Stomach (tissue), 9 donors: ENCODE data around the gene CAMK2G. TPM values are rescaled to one million over a fixed set of nuclear protein-coding genes. Genes with fewer than 3 reads are reported as not detected.
A peak's percentile ranks its signal among the peaks of the same experiment; 100 is the strongest.

Source experiments
- DNase-seq, 2 donors: peaks; one replicate each; pipeline versions ENCODE4 v3.0.0 to v3.0.0-alpha.2; 2013 to 2019
- H3K27ac ChIP-seq, 5 donors: fragments of 200-600 bp in 4 of 5; sonication (generic) in 4 of 5; one replicate each; pipeline ENCODE4 v1.5.1; 2013 to 2019; ENCODE audit warnings: mild to moderate bottlenecking in 1 of 5, moderate library complexity in 1 of 5
- H3K27me3 ChIP-seq, 3 donors: fragments of 200-600 bp; sonication (generic); one replicate each; pipeline ENCODE4 v1.5.1; 2017 to 2019; ENCODE audit warnings: mixed run types in 1 of 3
- H3K36me3 ChIP-seq, 4 donors: fragments of 200-600 bp; sonication (generic); 1 replicate in 3 of 4; 2 replicates in 1 of 4; pipeline ENCODE4 v1.5.1; 2016 to 2019
- H3K4me1 ChIP-seq, 4 donors: fragments of 200-600 bp; sonication (generic); one replicate each; pipeline ENCODE4 v1.5.1; 2016 to 2019
- H3K4me3 ChIP-seq, 4 donors: fragments of 200-600 bp; sonication (generic) in 3 of 4; one replicate each; pipeline ENCODE4 v1.5.1; 2016 to 2019; ENCODE audit warnings: mild to moderate bottlenecking in 1 of 4
- H3K9me3 ChIP-seq, 4 donors: fragments of 200-600 bp; sonication (generic); one replicate each; pipeline ENCODE4 v1.5.1; 2016 to 2019
- EP300 ChIP-seq: sonication (generic); formaldehyde crosslinking; IDR thresholded peaks from one replicate; pipeline ENCODE4 v1.6.1; 2017; ENCODE audit warnings: antibody characterized with exemption
- POLR2A ChIP-seq, 4 donors: fragments of 450-650 bp; IDR thresholded peaks; one replicate each; pipeline ENCODE4 v1.6.1; 2016; ENCODE audit warnings: antibody characterized with exemption in 4 of 4, control low read depth in 2 of 4, mild to moderate bottlenecking in 1 of 4, moderate library complexity in 1 of 4
- POLR2AphosphoS5 ChIP-seq, 3 donors: sonication (generic); formaldehyde crosslinking; IDR thresholded peaks; one replicate each; pipeline ENCODE4 v1.6.1; 2016; ENCODE audit warnings: antibody characterized with exemption in 3 of 3
- WGBS, 5 donors: extraction: QIAGEN DNeasy Blood & Tissue Kit in 3 of 5; methylation state at CpG; one replicate each; pipeline versions ENCODE4 v1.1.5 to v1.1.7; 2013 to 2018; 5-methylcytosine and 5-hydroxymethylcytosine counted together
- intact Hi-C: fragments of 100-400 bp; cut with DNase I; formaldehyde crosslinking; loops from one replicate; pipeline ENCODE4 v1.15.1; 2023; ENCODE audit warnings: low total_unique reads
- polyA plus RNA-seq, 3 donors: library from polyadenylated mRNA; stranded (reverse); fragments of 200-250 nt; gene quantifications; one replicate each; pipeline ENCODE4 v1.2.3, GENCODE V29; 2013
- total RNA-seq, 5 donors: library from RNA; depleted of rRNA; stranded (reverse); fragments of >200 nt; gene quantifications; one replicate each; pipeline versions ENCODE4 v1.1.0 to v1.2.3, GENCODE V29; 2014 to 2016
- TF ChIP-seq, protein P1 (sequence below), 7 experiments: fragments of 450-650 bp in 4 of 7; fragments of 200-600 bp in 3 of 7; sonication (generic) in 3 of 7; IDR thresholded peaks; one replicate each; pipeline ENCODE4 v1.5.1; 2016 to 2019; ENCODE audit warnings: antibody characterized with exemption in 7 of 7, control low read depth in 2 of 7, mild to moderate bottlenecking in 1 of 7
- donor health status: healthy with polysubstance abuse.
- donor health status: Bipolar disorder and iron deficiency.
- donor health status: healthy.

CAMK2G gene
- total and polyA plus RNA-seq, 8 donors, result 7.5 to 93.3 (median 29.6) TPM

DNA sequence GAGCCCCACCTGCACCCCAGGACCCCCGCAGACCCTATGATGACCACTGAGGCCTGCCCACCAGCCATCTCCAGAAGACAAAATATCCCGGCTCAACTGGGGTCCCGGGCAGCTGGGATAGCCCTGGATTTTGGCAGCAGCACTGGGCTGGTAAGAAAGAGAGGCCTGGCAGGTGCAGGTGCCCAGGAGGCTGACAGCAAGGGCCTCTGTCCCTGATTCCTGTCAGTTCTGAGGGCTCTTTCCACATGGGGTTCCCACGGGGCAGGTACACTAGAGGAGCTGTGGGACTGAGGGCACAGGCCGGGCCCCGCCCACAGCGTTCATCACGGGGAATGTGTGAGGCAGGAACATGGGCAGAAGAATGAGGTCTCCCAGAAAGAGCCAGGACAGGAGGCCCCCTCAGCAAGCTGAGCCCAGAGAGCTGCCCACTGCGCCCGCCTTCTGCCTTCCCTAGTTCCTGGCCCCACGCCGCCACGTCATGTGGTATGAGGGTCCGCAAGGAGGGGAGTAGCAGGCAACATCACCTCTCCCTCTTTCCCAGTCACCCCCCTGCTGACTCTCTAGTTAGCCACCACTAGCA, 50.1 kb downstream of the CAMK2G start:
- Histone ChIP-seq H3K9me3 (no peaks in the 10 kb centered on the region), H3K36me3 (peaks cover 29 to 87% (median 73%) of the 10 kb centered on the region in 4 donors), H3K27ac (no peak overlapping the region), H3K27me3 (no peaks in the 10 kb centered on the region), H3K4me1 (peaks cover 8 to 10% (median 9%) of the 10 kb centered on the region in 4 donors), H3K4me3 (no peak overlapping the region)
- no peak for DNase-seq
- TF ChIP-seq, protein P1, sequence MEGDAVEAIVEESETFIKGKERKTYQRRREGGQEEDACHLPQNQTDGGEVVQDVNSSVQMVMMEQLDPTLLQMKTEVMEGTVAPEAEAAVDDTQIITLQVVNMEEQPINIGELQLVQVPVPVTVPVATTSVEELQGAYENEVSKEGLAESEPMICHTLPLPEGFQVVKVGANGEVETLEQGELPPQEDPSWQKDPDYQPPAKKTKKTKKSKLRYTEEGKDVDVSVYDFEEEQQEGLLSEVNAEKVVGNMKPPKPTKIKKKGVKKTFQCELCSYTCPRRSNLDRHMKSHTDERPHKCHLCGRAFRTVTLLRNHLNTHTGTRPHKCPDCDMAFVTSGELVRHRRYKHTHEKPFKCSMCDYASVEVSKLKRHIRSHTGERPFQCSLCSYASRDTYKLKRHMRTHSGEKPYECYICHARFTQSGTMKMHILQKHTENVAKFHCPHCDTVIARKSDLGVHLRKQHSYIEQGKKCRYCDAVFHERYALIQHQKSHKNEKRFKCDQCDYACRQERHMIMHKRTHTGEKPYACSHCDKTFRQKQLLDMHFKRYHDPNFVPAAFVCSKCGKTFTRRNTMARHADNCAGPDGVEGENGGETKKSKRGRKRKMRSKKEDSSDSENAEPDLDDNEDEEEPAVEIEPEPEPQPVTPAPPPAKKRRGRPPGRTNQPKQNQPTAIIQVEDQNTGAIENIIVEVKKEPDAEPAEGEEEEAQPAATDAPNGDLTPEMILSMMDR (IDR thresholded peaks at IDR 0.05), result no peak
- TF ChIP-seq POLR2A (IDR thresholded peaks at IDR 0.05) (no peak), EP300 (no peak), POLR2AphosphoS5 (IDR thresholded peaks at IDR 0.05) (no peak)
- 96 to 98% (median 97%) methylated on average over 12 to 14 of the region's 14 CpGs for WGBS, 5 donors
- intact Hi-C loops, result no loop called here

GRCh38 chr10:73823391-73823790, 51.0 kb downstream of the CAMK2G start:
- Histone ChIP-seq H3K9me3 (no peaks in the 10 kb centered on the region), H3K27me3 (no peaks in the 10 kb centered on the region), H3K4me3 (no peak overlapping the region), H3K4me1 (peaks cover 12 to 19% (median 18%) of the 10 kb centered on the region in 4 donors), H3K27ac (no peak overlapping the region), H3K36me3 (peaks cover 29 to 85% (median 70%) of the 10 kb centered on the region in 4 donors)
- 64 to 79% (median 74%) methylated on average over 7 of the region's 7 CpGs for WGBS, 5 donors
- DNase-seq, result no peak
- intact Hi-C loops, result no loop called here
- TF ChIP-seq, protein P1 (IDR thresholded peaks at IDR 0.05), result no peak
- TF ChIP-seq EP300 (no peak), POLR2AphosphoS5 (IDR thresholded peaks at IDR 0.05) (no peak), POLR2A (IDR thresholded peaks at IDR 0.05) (no peak)

DNA sequence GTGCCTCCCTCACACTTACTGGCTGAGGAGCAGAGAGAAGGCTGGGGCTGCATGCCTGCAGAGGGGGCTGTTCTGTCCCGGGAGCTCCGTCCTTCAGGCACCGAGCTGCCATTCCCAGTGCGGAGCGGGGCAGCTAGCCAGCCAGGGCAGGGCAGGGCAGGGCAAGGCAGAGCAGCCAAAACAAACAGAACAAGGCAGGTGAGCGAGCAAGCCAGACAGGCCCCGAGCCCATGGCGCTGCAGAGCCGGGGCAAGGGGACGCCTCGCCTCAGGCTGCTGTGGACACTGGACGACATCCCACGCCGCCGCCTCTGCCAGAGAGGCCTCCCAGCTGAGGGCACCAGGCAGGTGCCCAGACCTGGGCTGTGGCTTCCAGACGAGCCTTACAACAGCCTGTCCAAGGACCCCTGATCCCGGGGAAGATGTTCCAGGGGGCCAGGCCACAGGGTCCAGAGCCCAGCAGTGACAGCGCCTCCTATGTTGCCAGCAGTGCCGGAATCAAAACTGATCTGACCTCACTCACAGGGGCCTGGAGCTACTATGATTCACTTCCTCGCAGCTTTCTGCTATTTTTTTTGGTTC, 54.8 kb downstream of the CAMK2G start:
- DNase-seq, result peak; percentile 84 to 94
- Histone ChIP-seq H3K9me3 (no peaks in the 10 kb centered on the region), H3K4me3 (peak overlapping the region in 1 of 4 donors; percentile 11), H3K27me3 (no peaks in the 10 kb centered on the region), H3K27ac (peak overlapping the region; percentile 33 to 76 (median 69)), H3K4me1 (peaks cover 12 to 54% (median 22%) of the 10 kb centered on the region in 4 donors), H3K36me3 (peaks cover 25 to 88% (median 70%) of the 10 kb centered on the region in 4 donors)
- TF ChIP-seq EP300 (no peak), POLR2AphosphoS5 (IDR thresholded peaks at IDR 0.05) (peak in 2 of 3 donors; percentile 40 to 47)
- 38 to 54% (median 46%) methylated on average over 3 to 20 of the region's 20 CpGs for WGBS, 5 donors
- intact Hi-C loops, result no loop called here

GRCh38 chr10:73819081-73819480, 55.3 kb downstream of the CAMK2G start:
- H3K4me1 ChIP-seq, result peaks cover 12 to 54% (median 22%) of the 10 kb centered on the region in 4 donors
- DNase-seq, result no peak
- peak overlapping the region; percentile 19 to 76 (median 69) for H3K27ac ChIP-seq
- no peaks in the 10 kb centered on the region for H3K9me3 ChIP-seq
- intact Hi-C loops, result no loop called here
- no peak for TF ChIP-seq POLR2AphosphoS5 (IDR thresholded peaks at IDR 0.05)
- WGBS, 5 donors, result 44 to 63% (median 54%) methylated on average over 5 of the region's 5 CpGs
- H3K36me3 ChIP-seq, result peaks cover 25 to 88% (median 70%) of the 10 kb centered on the region in 4 donors
- peak overlapping the region in 1 of 4 donors; percentile 11 for H3K4me3 ChIP-seq
- no peaks in the 10 kb centered on the region for H3K27me3 ChIP-seq

DNA sequence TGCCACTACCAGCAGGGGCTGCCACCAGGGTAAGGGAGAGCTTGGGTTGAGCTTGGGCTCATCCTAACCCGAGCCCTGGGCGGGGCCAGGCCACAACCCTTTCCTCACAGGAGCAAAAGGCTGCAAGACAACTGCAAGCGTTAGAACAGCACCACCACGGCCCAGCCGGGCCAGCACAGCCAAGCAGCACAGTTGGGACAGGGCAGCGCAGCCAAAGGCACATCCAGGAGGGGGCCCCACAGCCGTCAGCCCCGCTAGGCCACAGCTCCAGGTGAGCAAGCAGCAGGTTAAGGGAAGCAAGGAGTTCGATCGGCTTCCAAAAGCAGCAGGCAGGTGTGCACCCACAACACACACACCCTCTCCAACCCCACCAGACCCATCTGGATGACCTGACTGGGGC, 56.0 kb downstream of the CAMK2G start:
- Histone ChIP-seq H3K27ac (peak overlapping the region in 3 of 5 donors; percentile 4 to 76 (median 33)), H3K4me3 (no peak overlapping the region)
- WGBS, 5 donors, result 79 to 83% (median 83%) methylated on average over 2 to 10 of the region's 10 CpGs

More for the DNA sequence above, 56.0 kb downstream of the CAMK2G start:
- intact Hi-C loops, result no loop called here
- Histone ChIP-seq H3K27me3 (no peaks in the 10 kb centered on the region), H3K9me3 (no peaks in the 10 kb centered on the region), H3K4me1 (peaks cover 12 to 54% (median 22%) of the 10 kb centered on the region in 4 donors), H3K36me3 (peaks cover 20 to 88% (median 70%) of the 10 kb centered on the region in 4 donors)
- TF ChIP-seq, protein P1 (IDR thresholded peaks at IDR 0.05), result no peak
- TF ChIP-seq POLR2AphosphoS5 (IDR thresholded peaks at IDR 0.05), result no peak
- TF ChIP-seq EP300, result no peak
- TF ChIP-seq POLR2A (IDR thresholded peaks at IDR 0.05), result no peak
- DNase-seq, result no peak
